ENCODE results near the gene CCL23.

DNA sequence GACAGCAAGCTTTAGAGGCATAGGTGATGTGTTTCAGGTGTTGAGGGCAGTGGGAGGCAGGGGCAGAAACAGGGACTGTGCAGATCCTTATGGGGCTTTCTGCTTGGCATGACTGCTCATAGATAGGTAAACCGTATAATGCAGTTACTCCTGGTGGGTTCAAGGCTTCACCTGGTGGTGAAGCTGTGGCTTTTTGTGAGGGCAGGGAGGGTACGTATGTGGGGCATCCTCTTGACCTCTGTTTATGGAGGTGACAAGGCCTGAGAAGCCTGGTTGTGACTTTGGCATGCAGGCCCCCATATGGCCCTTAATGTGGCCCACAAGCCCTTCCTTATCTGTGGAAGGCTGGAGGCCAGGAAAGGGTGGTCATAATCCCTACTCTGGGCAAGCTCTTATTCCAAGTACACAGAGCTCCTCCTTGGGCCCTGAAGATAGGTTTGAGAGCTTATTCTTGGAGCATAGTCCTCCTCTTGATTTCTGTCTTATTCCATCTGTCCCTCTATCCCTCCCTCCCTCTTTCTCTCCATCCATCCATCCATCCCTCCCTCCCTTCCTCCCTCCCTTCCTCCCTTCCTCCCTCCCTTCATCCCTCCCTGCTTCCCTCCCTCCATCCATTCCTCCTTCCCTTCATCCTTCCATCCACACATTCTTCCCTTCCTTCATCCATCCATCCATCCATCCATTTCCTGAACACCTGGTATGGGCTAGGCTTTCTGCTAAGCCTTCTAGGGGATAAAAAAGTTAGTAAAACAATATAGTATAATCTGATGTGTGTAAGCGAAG lies 35.2 kb downstream of the CCL23 start:
- TF ChIP-seq, protein P1, sequence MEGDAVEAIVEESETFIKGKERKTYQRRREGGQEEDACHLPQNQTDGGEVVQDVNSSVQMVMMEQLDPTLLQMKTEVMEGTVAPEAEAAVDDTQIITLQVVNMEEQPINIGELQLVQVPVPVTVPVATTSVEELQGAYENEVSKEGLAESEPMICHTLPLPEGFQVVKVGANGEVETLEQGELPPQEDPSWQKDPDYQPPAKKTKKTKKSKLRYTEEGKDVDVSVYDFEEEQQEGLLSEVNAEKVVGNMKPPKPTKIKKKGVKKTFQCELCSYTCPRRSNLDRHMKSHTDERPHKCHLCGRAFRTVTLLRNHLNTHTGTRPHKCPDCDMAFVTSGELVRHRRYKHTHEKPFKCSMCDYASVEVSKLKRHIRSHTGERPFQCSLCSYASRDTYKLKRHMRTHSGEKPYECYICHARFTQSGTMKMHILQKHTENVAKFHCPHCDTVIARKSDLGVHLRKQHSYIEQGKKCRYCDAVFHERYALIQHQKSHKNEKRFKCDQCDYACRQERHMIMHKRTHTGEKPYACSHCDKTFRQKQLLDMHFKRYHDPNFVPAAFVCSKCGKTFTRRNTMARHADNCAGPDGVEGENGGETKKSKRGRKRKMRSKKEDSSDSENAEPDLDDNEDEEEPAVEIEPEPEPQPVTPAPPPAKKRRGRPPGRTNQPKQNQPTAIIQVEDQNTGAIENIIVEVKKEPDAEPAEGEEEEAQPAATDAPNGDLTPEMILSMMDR (conservative IDR thresholded peaks at IDR 0.05): no peak
- no peak for TF ChIP-seq EZH2 (IDR thresholded peaks at IDR 0.05; ENCODE audit: low read depth)
